Heart left ventricle (tissue), 13 donors: ENCODE measurements around the gene ZFP69.

Source experiments
- POLR2A ChIP-seq, 2 donors: fragments of 450-650 bp; IDR thresholded peaks; one replicate each; pipeline ENCODE4 v1.6.1; 2017; ENCODE audit warnings: antibody characterized with exemption in 2 of 2, mild to moderate bottlenecking in 2 of 2, moderate library complexity in 2 of 2
- TF ChIP-seq, protein P1 (sequence below), 12 donors: fragments of 200-600 bp; sonication (generic) in 4 of 12; IDR thresholded peaks; one replicate each; pipeline versions ENCODE4 v1.5.0 to v1.8.0; 2018 to 2022; ENCODE audit warnings: antibody characterized with exemption in 12 of 12, mild to moderate bottlenecking in 5 of 12
- donor health status: ischemic (EF 13 %, LVEDD 7.1; RV severe dilation, severe dysfunction).
- donor health status: DM: no; HTN: yes; CAD: no.
- donor health status: DM: no; HTN: no; CAD: no.
- donor health status: ischemic (EF 25% LVEDD 6.9; RV normal size, moderate dysfunction).
- donor health status: ischemic (EF 25% LVEDD 5.7; RV mildly dilated, moderate dysfunction).
- donor health status: ischemic (EF 35%, LVEDD 5.7; RV mildly dilated, moderate dysfunction).
- donor health status: nonischemic (EF 11% LVEDD 7.7; RV severe dilation, severe dysfunction).
- donor health status: DM: yes; HTN: yes; CAD: no.
- donor health status: PGD.
- donor health status: ischemic (EF 29% LVEDD 5.4; RV normal size, mild dysfunction).
- donor health status: nonischemic (EF 23%, LVEDD 6.1; RV moderate dilation, normal function).

DNA sequence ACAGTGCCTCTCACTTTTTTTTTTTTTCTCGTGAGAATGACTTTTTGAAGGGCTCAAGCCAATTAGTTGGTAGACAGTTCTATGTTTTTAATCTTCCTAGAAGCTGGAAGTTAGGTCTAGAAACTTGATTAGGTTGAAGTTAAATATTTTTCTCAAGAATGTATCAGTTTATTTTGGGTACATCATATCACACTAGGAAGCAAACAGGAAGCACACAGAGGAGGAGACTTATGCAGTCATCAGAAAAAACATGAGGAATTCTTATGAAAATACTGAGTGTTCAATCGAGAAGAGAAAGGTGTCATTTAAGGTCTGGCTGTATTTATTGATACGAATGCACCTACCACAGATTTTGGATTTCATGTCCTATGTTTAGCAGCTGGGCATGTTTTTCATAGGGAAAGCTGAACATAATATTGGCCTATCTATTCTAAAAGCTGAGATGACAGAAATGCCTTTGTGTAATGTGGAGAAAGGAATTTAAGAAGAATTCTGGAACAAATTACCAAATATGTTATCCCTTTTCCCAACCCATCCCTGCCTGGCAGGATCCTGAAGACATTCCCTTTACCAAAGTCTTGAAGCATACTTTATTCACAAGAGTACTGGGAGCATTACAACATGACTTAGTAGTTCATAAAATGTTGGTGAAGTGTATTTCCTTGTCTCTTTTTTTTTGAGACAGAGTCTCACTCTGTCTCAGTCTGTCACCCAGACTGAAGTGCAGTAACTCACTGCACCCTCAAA lies 44.3 kb upstream of the ZFP69 start:
- TF ChIP-seq, protein P1, sequence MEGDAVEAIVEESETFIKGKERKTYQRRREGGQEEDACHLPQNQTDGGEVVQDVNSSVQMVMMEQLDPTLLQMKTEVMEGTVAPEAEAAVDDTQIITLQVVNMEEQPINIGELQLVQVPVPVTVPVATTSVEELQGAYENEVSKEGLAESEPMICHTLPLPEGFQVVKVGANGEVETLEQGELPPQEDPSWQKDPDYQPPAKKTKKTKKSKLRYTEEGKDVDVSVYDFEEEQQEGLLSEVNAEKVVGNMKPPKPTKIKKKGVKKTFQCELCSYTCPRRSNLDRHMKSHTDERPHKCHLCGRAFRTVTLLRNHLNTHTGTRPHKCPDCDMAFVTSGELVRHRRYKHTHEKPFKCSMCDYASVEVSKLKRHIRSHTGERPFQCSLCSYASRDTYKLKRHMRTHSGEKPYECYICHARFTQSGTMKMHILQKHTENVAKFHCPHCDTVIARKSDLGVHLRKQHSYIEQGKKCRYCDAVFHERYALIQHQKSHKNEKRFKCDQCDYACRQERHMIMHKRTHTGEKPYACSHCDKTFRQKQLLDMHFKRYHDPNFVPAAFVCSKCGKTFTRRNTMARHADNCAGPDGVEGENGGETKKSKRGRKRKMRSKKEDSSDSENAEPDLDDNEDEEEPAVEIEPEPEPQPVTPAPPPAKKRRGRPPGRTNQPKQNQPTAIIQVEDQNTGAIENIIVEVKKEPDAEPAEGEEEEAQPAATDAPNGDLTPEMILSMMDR (IDR thresholded peaks at IDR 0.05): no peak
- TF ChIP-seq POLR2A (IDR thresholded peaks at IDR 0.05): no peak
